Transverse colon (tissue), 4 donors: ENCODE data around the gene PGPEP1. TPM values are rescaled to one million over a fixed set of nuclear protein-coding genes. Genes with fewer than 3 reads are reported as not detected.

Source experiments
- DNase-seq: peaks from one replicate; pipeline ENCODE4 v3.0.0-alpha.2; 2019
- H3K27ac ChIP-seq, 4 donors: fragments of 200-600 bp; sonication (generic); 2 replicates each; pipeline ENCODE4 v1.5.1; 2016 to 2018; ENCODE audit warnings: inconsistent platforms in 4 of 4
- H3K27me3 ChIP-seq: fragments of 200-600 bp; sonication (generic); 2 replicates; pipeline ENCODE4 v1.5.1; 2017; ENCODE audit warnings: inconsistent platforms
- H3K36me3 ChIP-seq, 4 donors: fragments of 200-600 bp; sonication (generic); 2 replicates each; pipeline ENCODE4 v1.5.1; 2017 to 2019; ENCODE audit warnings: inconsistent platforms in 4 of 4
- H3K4me1 ChIP-seq, 4 donors: fragments of 200-600 bp; sonication (generic); 2 replicates each; pipeline ENCODE4 v1.5.1; 2017 to 2020; ENCODE audit warnings: inconsistent platforms in 4 of 4
- H3K4me3 ChIP-seq, 4 donors: fragments of 200-600 bp; sonication (generic); 1 replicate in 1 of 4; 2 replicates in 3 of 4; pipeline versions ENCODE4 v1.5.1 to v1.6.1; 2017 to 2019; ENCODE audit warnings: inconsistent platforms in 4 of 4
- H3K9me3 ChIP-seq, 2 donors: fragments of 200-600 bp; sonication (generic); 2 replicates each; pipeline ENCODE4 v1.5.1; 2017 to 2019; ENCODE audit warnings: inconsistent platforms in 2 of 2
- CTCF ChIP-seq, 5 experiments: fragments of 200-600 bp in 3 of 5; fragments of 450-650 bp in 2 of 5; sonication (generic) in 3 of 5; IDR thresholded peaks; 1 replicate in 2 of 5; 2 replicates in 3 of 5; pipeline ENCODE4 v1.5.1; 2016 to 2017; ENCODE audit warnings: antibody characterized with exemption in 5 of 5, inconsistent platforms in 3 of 5, mild to moderate bottlenecking in 2 of 5, moderate library complexity in 1 of 5
- EP300 ChIP-seq: sonication (generic); formaldehyde crosslinking; IDR thresholded peaks from one replicate; pipeline ENCODE4 v1.6.1; 2017; ENCODE audit warnings: antibody characterized with exemption, low read depth
- POLR2A ChIP-seq: fragments of 450-650 bp; IDR thresholded peaks from one replicate; pipeline ENCODE4 v1.6.1; 2016; ENCODE audit warnings: antibody characterized with exemption, mild to moderate bottlenecking, moderate library complexity
- POLR2AphosphoS5 ChIP-seq, 3 donors: sonication (generic); formaldehyde crosslinking; IDR thresholded peaks; one replicate each; pipeline ENCODE4 v1.6.1; 2016; ENCODE audit warnings: antibody characterized with exemption in 3 of 3
- WGBS, 2 donors: methylation state at CpG; one replicate each; pipeline ENCODE4 v1.1.5; 2018; ENCODE audit warnings: low coverage in 1 of 2; 5-methylcytosine and 5-hydroxymethylcytosine counted together
- in situ Hi-C, 4 donors: fragments of 200-750 bp; cut with MboI; loops; one replicate each; pipeline versions ENCODE4 v1.15.0 to v1.15.1; 2017; ENCODE audit warnings: low sequenced_read_pairs in 3 of 4, low pct_ligation_motif_present in 1 of 4, low pct_unique_long_range_greater_than_20kb in 1 of 4
- intact Hi-C: fragments of 100-400 bp; cut with DNase I; formaldehyde crosslinking; loops from one replicate; pipeline ENCODE4 v1.15.1; 2023; ENCODE audit warnings: low total_unique reads
- total RNA-seq, 4 donors: library from RNA; depleted of rRNA; stranded (reverse); fragments of >200 nt; gene quantifications; one replicate each; pipeline ENCODE4 v1.1.0, GENCODE V29; 2016

The PGPEP1 gene
- total RNA-seq, 4 donors from 2014 or later = 59.7 to 110 (median 73.0) TPM

- H3K9me3 ChIP-seq = no peaks in the 10 kb centered on the region
- H3K27ac ChIP-seq = no peak overlapping the region
- intact Hi-C loops = no loop called here
- TF ChIP-seq POLR2AphosphoS5 (IDR thresholded peaks at IDR 0.05) = no peak
- DNase-seq = no peak
- WGBS, 2 donors = 68 to 70% methylated on average over 2 to 7 of the region's 7 CpGs
- H3K4me1 ChIP-seq = peaks cover 0 to 9% (median 6%) of the 10 kb centered on the region in 4 donors
- H3K4me3 ChIP-seq = no peak overlapping the region
- H3K36me3 ChIP-seq = no peaks in the 10 kb centered on the region
- in situ Hi-C loops = loop anchor here in 1 of 4 donors (25.0 kb wide), 1 partner anchor 124 kb away; the partner anchor contains the start of gene RAB3A
- H3K27me3 ChIP-seq = no peaks in the 10 kb centered on the region
These were observed 4.3 kb upstream of the PGPEP1 start for GRCh38 chr19:18336121-18336520.

- H3K36me3 ChIP-seq = no peaks in the 10 kb centered on the region
- H3K27me3 ChIP-seq = no peaks in the 10 kb centered on the region
- peaks cover 0 to 29% (median 13%) of the 10 kb centered on the region in 4 donors for H3K4me1 ChIP-seq
- no peak overlapping the region for H3K27ac ChIP-seq
- intact Hi-C loops (no loop called here), in situ Hi-C loops (loop anchor here in 1 of 4 donors (25.0 kb wide), 1 partner anchor 126 kb away; the partner anchor contains the start of gene RAB3A)
- DNase-seq = no peak
- TF ChIP-seq EP300 (no peak), POLR2A (no peak), CTCF (IDR thresholded peaks at IDR 0.05) (no peak), POLR2AphosphoS5 (IDR thresholded peaks at IDR 0.05) (no peak)
- H3K9me3 ChIP-seq = no peaks in the 10 kb centered on the region
- H3K4me3 ChIP-seq = no peak overlapping the region
- WGBS, 2 donors = 61% methylated on average over 9 of the region's 9 CpGs; no CpG with 5 or more reads in 1 of the 2 donors
These were observed 1.9 kb upstream of the PGPEP1 start for GRCh38 chr19:18338541-18338940.

- in situ Hi-C loops (loop anchor here in 2 of 4 donors (5.0 to 25.0 kb wide), 3 partner anchors 55 to 127 kb away; partner anchors contain the start of genes LRRC25 (in 1 of the 2) and RAB3A (in 1 of the 2)), intact Hi-C loops (no loop called here)
- WGBS, 2 donors = 43 to 52% methylated on average over 6 of the region's 6 CpGs
- Histone ChIP-seq H3K27me3 (no peaks in the 10 kb centered on the region), H3K36me3 (no peaks in the 10 kb centered on the region), H3K9me3 (no peaks in the 10 kb centered on the region), H3K4me3 (peak overlapping the region in 2 of 4 donors; percentile 73 to 87), H3K4me1 (peaks cover 0 to 41% (median 22%) of the 10 kb centered on the region in 4 donors), H3K27ac (peak overlapping the region in 3 of 4 donors; percentile 89 to 93 (median 90))
- TF ChIP-seq EP300 (no peak), CTCF (IDR thresholded peaks at IDR 0.05) (peak in 2 of 5 experiments; percentile 12 to 16)
- DNase-seq = no peak
These were observed 675 bp upstream of the PGPEP1 start for GRCh38 chr19:18339723-18340122.

GRCh38 chr19:18340990-18341868 is 831 bp downstream of the PGPEP1 start:
- 1 to 9% methylated on average over 6 to 14 of the region's 18 CpGs for whole genome bisulfite sequencing, 2 donors
- Histone ChIP-seq H3K4me1 (peaks cover 0 to 54% (median 27%) of the 10 kb centered on the region in 4 donors), H3K9me3 (no peaks in the 10 kb centered on the region), H3K4me3 (peak overlapping the region; percentile 54 to 87 (median 74)), H3K27me3 (no peaks in the 10 kb centered on the region), H3K36me3 (no peaks in the 10 kb centered on the region), H3K27ac (peak overlapping the region; percentile 88 to 93 (median 90))
- TF ChIP-seq CTCF (IDR thresholded peaks at IDR 0.05) = peak in 2 of 5 experiments; percentile 13 to 27
- TF ChIP-seq POLR2A = peak; percentile 72
- TF ChIP-seq POLR2AphosphoS5 (IDR thresholded peaks at IDR 0.05) = peak; percentile 20 to 72 (median 50)
- TF ChIP-seq EP300 = no peak
- peak; percentile 78 for DNase-seq
- in situ Hi-C loops (loop anchor here in 2 of 4 donors (5.0 to 25.0 kb wide), 3 partner anchors 54 to 129 kb away; partner anchors contain the start of genes LRRC25 (in 1 of the 2) and RAB3A (in 1 of the 2)), intact Hi-C loops (no loop called here)
